ENCODE data around the gene FAM209A. TPM values are rescaled to one million over a fixed set of nuclear protein-coding genes. Genes with fewer than 3 reads are reported as not detected.

FAM209A gene
- total and polyA plus RNA-seq, 4 experiments from 2014 or later, result 0.30 to 5.4 (median 2.6) TPM

DNA sequence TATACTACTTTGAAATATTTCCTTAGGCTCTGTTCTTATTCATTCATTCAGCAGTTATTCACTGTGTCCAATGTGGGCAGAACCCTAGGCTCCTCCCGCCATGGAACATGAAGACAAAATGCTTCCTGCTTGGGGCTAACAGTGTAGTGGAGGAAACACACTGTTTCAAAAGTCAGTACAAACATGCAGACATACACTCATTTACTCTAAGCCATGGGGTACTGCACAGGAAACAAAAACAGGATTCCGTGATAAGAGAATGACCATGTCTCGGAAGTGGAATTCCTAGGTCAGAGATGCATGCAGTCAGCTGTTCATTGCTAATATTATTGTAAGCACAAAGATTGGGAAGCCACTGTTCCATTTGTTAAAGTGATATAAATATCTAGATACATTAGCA lies 18.4 kb upstream of the FAM209A start:
- ChIA-PET POLR2A (ENCODE audit: partially characterized antibody) (no interaction called here), CTCF (ENCODE audit: partially characterized antibody) (interaction anchor here (1.6 kb wide), 1 partner anchor 106 kb away, joined by 5 read pairs; no protein-coding TSS in a partner anchor)
- H3K36me3 ChIP-seq (ENCODE audit: insufficient read depth, low read length), result no peaks in the 10 kb centered on the region
- intact Hi-C loops (cut with micrococcal nuclease), result no loop called here
- no peaks in the 10 kb centered on the region for H3K27me3 Mint-ChIP-seq
- no peaks in the 10 kb centered on the region for H3K9me3 Mint-ChIP-seq
- H3K4me1 ChIP-seq (ENCODE audit: insufficient read depth, low read length), result no peaks in the 10 kb centered on the region
- no peak overlapping the region for H3K27ac ChIP-seq (ENCODE audit: low read depth, low read length)
- peaks cover 3 to 22% of the 10 kb centered on the region in 2 donors for H3K36me3 Mint-ChIP-seq
- H3K27me3 ChIP-seq (ENCODE audit: insufficient read depth, low read length), result no peaks in the 10 kb centered on the region
- H3K4me1 Mint-ChIP-seq, result peaks cover 4 to 20% (median 9%) of the 10 kb centered on the region in 4 donors
- no peak overlapping the region for H3K4me3 ChIP-seq (ENCODE audit: low read length in 2 of 2)
- H3K4me3 Mint-ChIP-seq, result no peak overlapping the region
- no peaks in the 10 kb centered on the region for H3K9me3 ChIP-seq (ENCODE audit: control insufficient read depth in 1 of 2, low read length in 2 of 2)
- no peak for DNase-seq
- no peak overlapping the region for H3K27ac Mint-ChIP-seq

DNA sequence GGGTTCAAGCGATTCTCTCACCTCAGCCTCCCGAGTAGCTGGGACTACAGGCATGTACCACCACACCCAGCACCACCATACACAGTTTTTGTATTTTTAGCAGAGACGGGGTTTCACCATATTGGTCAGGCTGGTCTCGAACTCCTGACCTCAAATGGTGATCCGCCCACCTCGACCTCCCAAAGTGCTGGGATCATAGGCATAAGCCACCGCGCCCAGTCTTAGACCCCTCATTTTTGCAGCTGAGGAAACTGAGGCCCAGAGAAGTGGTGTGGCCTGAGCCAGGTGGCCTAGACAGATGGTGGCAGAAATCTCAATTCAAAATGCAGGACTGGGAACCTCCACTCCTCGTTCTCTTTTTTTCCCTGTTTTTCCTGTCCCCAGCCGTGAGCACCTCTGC lies 12.6 kb upstream of the FAM209A start:
- H3K36me3 ChIP-seq (ENCODE audit: insufficient read depth, low read length), result peaks cover 25% of the 10 kb centered on the region
- no peak overlapping the region for H3K4me3 ChIP-seq (ENCODE audit: low read length in 2 of 2)
- H3K27ac Mint-ChIP-seq, result no peak overlapping the region
- no peak for DNase-seq
- intact Hi-C loops (cut with micrococcal nuclease), result no loop called here
- ChIA-PET POLR2A (ENCODE audit: partially characterized antibody) (no interaction called here), CTCF (ENCODE audit: partially characterized antibody) (no interaction called here)
- no peaks in the 10 kb centered on the region for H3K4me1 ChIP-seq (ENCODE audit: insufficient read depth, low read length)
- peaks cover 36 to 50% of the 10 kb centered on the region in 2 donors for H3K36me3 Mint-ChIP-seq
- no peaks in the 10 kb centered on the region for H3K9me3 ChIP-seq (ENCODE audit: control insufficient read depth in 1 of 2, low read length in 2 of 2)
- no peaks in the 10 kb centered on the region for H3K27me3 Mint-ChIP-seq
- H3K4me3 Mint-ChIP-seq, result no peak overlapping the region
- H3K4me1 Mint-ChIP-seq, result peaks cover 0 to 1% (median 0%) of the 10 kb centered on the region in 4 donors
- no peak overlapping the region for H3K27ac ChIP-seq (ENCODE audit: low read depth, low read length)
- H3K27me3 ChIP-seq (ENCODE audit: insufficient read depth, low read length), result no peaks in the 10 kb centered on the region
- no peaks in the 10 kb centered on the region for H3K9me3 Mint-ChIP-seq

- no peak overlapping the region for H3K27ac ChIP-seq (ENCODE audit: low read depth, low read length)
- H3K4me1 ChIP-seq (ENCODE audit: insufficient read depth, low read length), result no peaks in the 10 kb centered on the region
- ChIA-PET POLR2A (ENCODE audit: partially characterized antibody) (no interaction called here), CTCF (ENCODE audit: partially characterized antibody) (interaction anchor here (0.7 to 1.4 kb wide), 3 partner anchors 120 to 176 kb away, joined by 3 read pairs; partner anchors contain the start of genes AURKA and CSTF1)
- DNase-seq, result no peak
- peaks cover 40% of the 10 kb centered on the region for H3K36me3 ChIP-seq (ENCODE audit: insufficient read depth, low read length)
- no peaks in the 10 kb centered on the region for H3K9me3 ChIP-seq (ENCODE audit: control insufficient read depth in 1 of 2, low read length in 2 of 2)
- H3K27me3 Mint-ChIP-seq, result no peaks in the 10 kb centered on the region
- H3K9me3 Mint-ChIP-seq, result peaks cover 0 to 8% (median 1%) of the 10 kb centered on the region in 8 donors
- peaks cover 51 to 65% of the 10 kb centered on the region in 2 donors for H3K36me3 Mint-ChIP-seq
- no peaks in the 10 kb centered on the region for H3K27me3 ChIP-seq (ENCODE audit: insufficient read depth, low read length)
- H3K4me3 Mint-ChIP-seq, result no peak overlapping the region
- peak overlapping the region in 3 of 7 donors; percentile 12 to 41 (median 15) for H3K27ac Mint-ChIP-seq
- no peak overlapping the region for H3K4me3 ChIP-seq (ENCODE audit: low read length in 2 of 2)
- intact Hi-C loops (cut with micrococcal nuclease), result no loop called here
- H3K4me1 Mint-ChIP-seq, result no peaks in the 10 kb centered on the region
Measured at GRCh38 chr20:56513161-56514150, 11.1 kb upstream of the FAM209A start.

DNA sequence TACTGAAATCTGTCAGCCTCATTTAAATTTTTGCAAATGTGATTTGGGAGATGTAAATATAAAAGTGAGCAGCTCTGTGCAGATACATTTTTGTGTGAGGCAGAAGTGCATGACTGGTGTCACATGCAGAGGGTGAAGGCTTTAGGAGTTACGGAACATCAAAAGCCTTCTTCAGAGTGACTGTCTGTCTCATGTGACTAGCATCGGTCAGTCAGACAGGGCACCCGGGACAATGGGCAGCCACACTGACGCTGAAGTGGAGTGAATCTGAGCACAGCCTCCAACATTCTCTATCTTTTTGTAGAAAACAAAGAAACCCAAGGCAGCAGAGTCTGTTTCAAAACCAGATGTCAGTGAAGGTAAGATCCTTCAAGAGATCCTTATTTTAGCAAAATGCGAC lies 7.9 kb upstream of the FAM209A start:
- Mint-ChIP-seq H3K4me1 (peaks cover 0 to 9% (median 1%) of the 10 kb centered on the region in 4 donors), H3K36me3 (peaks cover 80 to 87% of the 10 kb centered on the region in 2 donors), H3K4me3 (no peak overlapping the region), H3K9me3 (peaks cover 3 to 39% (median 22%) of the 10 kb centered on the region in 8 donors), H3K27me3 (no peaks in the 10 kb centered on the region), H3K27ac (no peak overlapping the region)
- ChIA-PET POLR2A (ENCODE audit: partially characterized antibody) (interaction anchor here (1.0 kb wide), 1 partner anchor 8 kb away, joined by 3 read pairs; the partner anchor contains the start of gene FAM209A), CTCF (ENCODE audit: partially characterized antibody) (interaction anchor here (1.2 to 1.8 kb wide), 4 partner anchors 32 to 121 kb away, joined by 3 to 4 read pairs (median 4); no protein-coding TSS in a partner anchor)
- Histone ChIP-seq H3K27me3 (ENCODE audit: insufficient read depth, low read length) (no peaks in the 10 kb centered on the region), H3K9me3 (ENCODE audit: control insufficient read depth in 1 of 2, low read length in 2 of 2) (peaks cover 0 to 13% of the 10 kb centered on the region in 2 donors), H3K4me1 (ENCODE audit: insufficient read depth, low read length) (no peaks in the 10 kb centered on the region), H3K27ac (ENCODE audit: low read depth, low read length) (no peak overlapping the region), H3K36me3 (ENCODE audit: insufficient read depth, low read length) (peaks cover 57% of the 10 kb centered on the region), H3K4me3 (ENCODE audit: low read length in 2 of 2) (no peak overlapping the region)
- no peak for DNase-seq
- intact Hi-C loops (cut with micrococcal nuclease), result loop anchor here (1.0 kb wide), 1 partner anchor 116 kb away; no protein-coding TSS in a partner anchor

GRCh38 chr20:56517211-56517610 lies 7.3 kb upstream of the FAM209A start:
- H3K27ac Mint-ChIP-seq, result no peak overlapping the region

GRCh38 chr20:56517641-56518040 lies 6.9 kb upstream of the FAM209A start:
- H3K27me3 Mint-ChIP-seq, result no peaks in the 10 kb centered on the region
- Histone ChIP-seq H3K9me3 (ENCODE audit: control insufficient read depth in 1 of 2, low read length in 2 of 2) (peaks cover 0 to 14% of the 10 kb centered on the region in 2 donors), H3K4me1 (ENCODE audit: insufficient read depth, low read length) (peaks cover 6% of the 10 kb centered on the region), H3K27ac (ENCODE audit: low read depth, low read length) (no peak overlapping the region), H3K4me3 (ENCODE audit: low read length in 2 of 2) (no peak overlapping the region), H3K27me3 (ENCODE audit: insufficient read depth, low read length) (no peaks in the 10 kb centered on the region), H3K36me3 (ENCODE audit: insufficient read depth, low read length) (peaks cover 50% of the 10 kb centered on the region)
- peaks cover 0 to 13% (median 4%) of the 10 kb centered on the region in 4 donors for H3K4me1 Mint-ChIP-seq
- CTCF ChIA-PET (ENCODE audit: partially characterized antibody), result no interaction called here
- peaks cover 83 to 85% of the 10 kb centered on the region in 2 donors for H3K36me3 Mint-ChIP-seq
- no peak for DNase-seq
- H3K27ac Mint-ChIP-seq, result no peak overlapping the region
- intact Hi-C loops (cut with micrococcal nuclease), result no loop called here
- H3K9me3 Mint-ChIP-seq, result peaks cover 3 to 46% (median 26%) of the 10 kb centered on the region in 8 donors
- H3K4me3 Mint-ChIP-seq, result no peak overlapping the region
- POLR2A ChIA-PET (ENCODE audit: partially characterized antibody), result no interaction called here

More at GRCh38 chr20:56517211-56517610, 7.3 kb upstream of the FAM209A start:
- H3K36me3 ChIP-seq (ENCODE audit: insufficient read depth, low read length), result peaks cover 54% of the 10 kb centered on the region
- no peak for DNase-seq
- Mint-ChIP-seq H3K9me3 (peaks cover 3 to 42% (median 26%) of the 10 kb centered on the region in 8 donors), H3K4me3 (no peak overlapping the region), H3K36me3 (peaks cover 84 to 85% of the 10 kb centered on the region in 2 donors), H3K27me3 (no peaks in the 10 kb centered on the region), H3K4me1 (peaks cover 0 to 9% (median 2%) of the 10 kb centered on the region in 4 donors)
- no peak overlapping the region for H3K27ac ChIP-seq (ENCODE audit: low read depth, low read length)
- H3K4me3 ChIP-seq (ENCODE audit: low read length in 2 of 2), result no peak overlapping the region
- CTCF ChIA-PET (ENCODE audit: partially characterized antibody), result interaction anchor here (1.2 kb wide), 1 partner anchor 122 kb away, joined by 3 read pairs; no protein-coding TSS in a partner anchor
- POLR2A ChIA-PET (ENCODE audit: partially characterized antibody), result no interaction called here
- peaks cover 2% of the 10 kb centered on the region for H3K4me1 ChIP-seq (ENCODE audit: insufficient read depth, low read length)
- H3K27me3 ChIP-seq (ENCODE audit: insufficient read depth, low read length), result no peaks in the 10 kb centered on the region
- H3K9me3 ChIP-seq (ENCODE audit: control insufficient read depth in 1 of 2, low read length in 2 of 2), result peaks cover 0 to 14% of the 10 kb centered on the region in 2 donors
- intact Hi-C loops (cut with micrococcal nuclease), result no loop called here

- CTCF ChIA-PET (ENCODE audit: partially characterized antibody), result no interaction called here
Measured at GRCh38 chr20:56518126-56518525, 6.4 kb upstream of the FAM209A start.

More at GRCh38 chr20:56518126-56518525, 6.4 kb upstream of the FAM209A start:
- Mint-ChIP-seq H3K27me3 (no peaks in the 10 kb centered on the region), H3K9me3 (peaks cover 3 to 49% (median 26%) of the 10 kb centered on the region in 8 donors), H3K4me3 (no peak overlapping the region), H3K4me1 (peaks cover under 1 to 18% (median 8%) of the 10 kb centered on the region in 4 donors), H3K27ac (no peak overlapping the region), H3K36me3 (peaks cover 78 to 81% of the 10 kb centered on the region in 2 donors)
- peaks cover 45% of the 10 kb centered on the region for H3K36me3 ChIP-seq (ENCODE audit: insufficient read depth, low read length)
- no peaks in the 10 kb centered on the region for H3K27me3 ChIP-seq (ENCODE audit: insufficient read depth, low read length)
- intact Hi-C loops (cut with micrococcal nuclease), result no loop called here
- DNase-seq, result no peak
- no peak overlapping the region for H3K27ac ChIP-seq (ENCODE audit: low read depth, low read length)
- no peak overlapping the region for H3K4me3 ChIP-seq (ENCODE audit: low read length in 2 of 2)
- H3K9me3 ChIP-seq (ENCODE audit: control insufficient read depth in 1 of 2, low read length in 2 of 2), result peaks cover 0 to 14% of the 10 kb centered on the region in 2 donors
- H3K4me1 ChIP-seq (ENCODE audit: insufficient read depth, low read length), result peaks cover 11% of the 10 kb centered on the region
- POLR2A ChIA-PET (ENCODE audit: partially characterized antibody), result no interaction called here

All from CD4-positive, alpha-beta memory T cell (primary cell).